Effector memory CD4-positive, alpha-beta T cell (primary cell): ENCODE data around the gene PTPRS.

Experiments
- DNase-seq, 3 donors: peaks; one replicate each; pipeline ENCODE4 v3.0.0-alpha.2; 2020
- H3K27ac ChIP-seq: 2 replicates; pipeline ENCODE4 v1.7.0; 2013; ENCODE audit warnings: mild to moderate bottlenecking, low read length, moderate library complexity; ENCODE audit not compliant: insufficient read depth, poor library complexity, severe bottlenecking
- H3K27me3 ChIP-seq: replicated peaks from 2 replicates; pipeline ENCODE4 v1.7.0; 2013; ENCODE audit warnings: mild to moderate bottlenecking, low read length; ENCODE audit not compliant: insufficient read depth, control insufficient read depth, poor library complexity, severe bottlenecking
- H3K36me3 ChIP-seq: 2 replicates; pipeline ENCODE4 v1.7.0; 2013; ENCODE audit warnings: mild to moderate bottlenecking, low read length, moderate library complexity; ENCODE audit not compliant: control insufficient read depth, insufficient read depth
- H3K4me1 ChIP-seq: 2 replicates; pipeline ENCODE4 v1.7.0; 2013; ENCODE audit warnings: low read length, mild to moderate bottlenecking; ENCODE audit not compliant: control insufficient read depth, insufficient read depth, poor library complexity, severe bottlenecking
- H3K4me3 ChIP-seq: 2 replicates; pipeline ENCODE4 v1.7.0; 2013; ENCODE audit warnings: low read length, low read depth, mild to moderate bottlenecking; ENCODE audit not compliant: insufficient read depth, poor library complexity, severe bottlenecking
- H3K9me3 ChIP-seq: 2 replicates; pipeline ENCODE4 v1.7.0; 2013; ENCODE audit warnings: mild to moderate bottlenecking, low read length, moderate library complexity; ENCODE audit not compliant: control insufficient read depth

Gene PTPRS

DNA sequence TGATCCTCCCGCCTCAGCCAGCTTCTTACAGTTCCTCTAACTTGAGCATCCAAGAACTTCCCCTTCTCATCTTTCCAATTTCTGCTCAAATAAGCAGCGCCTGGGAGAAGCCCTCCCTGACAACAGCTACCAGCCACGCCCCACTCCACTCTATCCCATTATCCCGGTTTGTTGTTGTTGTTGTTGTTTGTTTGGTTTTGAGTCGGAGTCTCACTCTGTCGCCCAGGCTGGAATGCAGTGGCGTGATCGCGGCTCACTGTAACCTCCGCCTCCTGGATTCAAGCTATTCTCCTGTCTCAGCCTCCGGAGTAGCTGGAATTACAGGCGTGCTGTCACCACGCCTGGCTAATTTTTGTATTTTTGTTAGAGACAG is 822 bp upstream of the PTPRS start:
- DNase-seq, result no peak
- H3K4me1 ChIP-seq, result peaks cover 10% of the 10 kb centered on the region
- H3K27me3 ChIP-seq, result peaks cover 32% of the 10 kb centered on the region
- no peak overlapping the region for H3K4me3 ChIP-seq
- H3K27ac ChIP-seq, result no peak overlapping the region
- H3K9me3 ChIP-seq, result no peaks in the 10 kb centered on the region
- H3K36me3 ChIP-seq, result no peaks in the 10 kb centered on the region

DNA sequence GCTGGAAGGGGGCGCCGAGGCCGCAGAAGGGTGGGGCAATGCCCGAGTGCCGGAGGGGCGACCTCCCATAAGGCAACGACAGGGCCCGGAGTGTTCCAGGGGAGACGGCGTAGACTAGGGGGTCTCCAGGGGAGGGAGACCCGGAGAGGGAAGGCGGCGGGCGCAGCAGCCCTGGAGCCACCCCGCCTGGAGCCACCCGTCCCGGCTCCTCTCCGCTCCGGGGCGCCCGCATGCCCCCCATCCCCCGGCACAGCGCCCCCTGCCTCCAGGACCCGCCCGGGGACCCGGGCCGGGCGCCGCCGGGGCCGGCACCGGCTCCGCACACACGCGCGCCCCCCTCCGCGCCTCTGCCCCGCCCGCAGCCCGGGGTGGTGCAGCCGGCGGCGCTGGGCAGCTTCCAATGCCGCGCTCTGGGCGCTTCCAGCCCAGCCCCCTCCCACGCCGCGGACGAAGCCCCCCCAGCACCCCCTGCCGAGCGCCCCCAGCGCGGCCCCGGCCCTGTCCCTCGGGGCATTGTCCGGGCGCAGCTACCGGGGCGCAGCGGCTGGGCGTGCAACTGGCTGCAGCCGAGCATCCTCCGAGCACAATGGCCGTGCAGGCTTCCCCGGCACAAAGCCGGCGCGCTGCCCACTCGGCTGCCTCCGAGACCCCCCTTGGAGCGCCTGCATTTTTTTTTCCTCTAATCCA is 519 bp downstream of the PTPRS start:
- Histone ChIP-seq H3K27ac (no peak overlapping the region), H3K9me3 (no peaks in the 10 kb centered on the region), H3K36me3 (no peaks in the 10 kb centered on the region), H3K4me1 (peaks cover 10% of the 10 kb centered on the region), H3K4me3 (peak overlapping the region; percentile 52), H3K27me3 (peaks cover 35% of the 10 kb centered on the region)
- no peak for DNase-seq

DNA sequence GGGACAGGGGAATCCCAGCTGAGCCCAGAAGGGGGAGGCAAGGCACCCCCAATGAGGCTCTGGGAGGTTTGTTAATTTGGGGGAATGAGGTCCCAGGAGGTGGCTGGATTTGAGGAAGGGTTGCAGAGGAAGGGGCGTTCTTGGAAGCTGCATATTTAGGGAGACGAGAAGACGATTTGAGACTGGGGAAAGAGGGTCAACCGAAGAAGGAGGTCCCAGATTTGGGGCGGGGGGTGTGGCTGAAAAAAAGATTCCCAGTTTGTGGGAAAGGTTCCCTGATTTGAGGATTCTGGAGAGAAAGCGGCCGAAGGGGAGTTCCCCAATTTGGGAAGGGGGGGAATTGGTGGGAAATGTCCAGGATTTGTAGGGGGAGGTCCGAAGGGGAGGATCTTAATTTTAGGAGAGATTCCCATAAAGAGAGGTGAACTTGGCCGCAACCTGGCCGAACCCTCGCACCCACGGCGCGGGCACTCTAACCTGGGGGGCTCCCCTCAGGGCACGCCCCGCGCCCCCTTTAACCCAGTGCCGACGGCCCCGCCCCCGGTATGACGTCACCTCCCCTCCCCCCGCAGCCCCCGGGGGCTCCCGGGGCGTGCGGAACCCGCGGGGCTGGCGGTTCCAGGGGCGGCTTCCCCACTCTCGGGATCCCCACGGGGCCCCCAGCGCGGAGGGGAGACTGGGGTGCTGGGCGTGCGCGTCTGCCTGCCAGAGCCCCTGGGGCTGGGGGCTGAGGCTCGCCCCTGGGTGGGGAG is 1.2 kb downstream of the PTPRS start:
- DNase-seq, result no peak
- H3K27ac ChIP-seq, result no peak overlapping the region
- no peaks in the 10 kb centered on the region for H3K9me3 ChIP-seq
- peaks cover 38% of the 10 kb centered on the region for H3K27me3 ChIP-seq
- no peak overlapping the region for H3K4me3 ChIP-seq
- peaks cover 10% of the 10 kb centered on the region for H3K4me1 ChIP-seq
- H3K36me3 ChIP-seq, result no peaks in the 10 kb centered on the region

DNA sequence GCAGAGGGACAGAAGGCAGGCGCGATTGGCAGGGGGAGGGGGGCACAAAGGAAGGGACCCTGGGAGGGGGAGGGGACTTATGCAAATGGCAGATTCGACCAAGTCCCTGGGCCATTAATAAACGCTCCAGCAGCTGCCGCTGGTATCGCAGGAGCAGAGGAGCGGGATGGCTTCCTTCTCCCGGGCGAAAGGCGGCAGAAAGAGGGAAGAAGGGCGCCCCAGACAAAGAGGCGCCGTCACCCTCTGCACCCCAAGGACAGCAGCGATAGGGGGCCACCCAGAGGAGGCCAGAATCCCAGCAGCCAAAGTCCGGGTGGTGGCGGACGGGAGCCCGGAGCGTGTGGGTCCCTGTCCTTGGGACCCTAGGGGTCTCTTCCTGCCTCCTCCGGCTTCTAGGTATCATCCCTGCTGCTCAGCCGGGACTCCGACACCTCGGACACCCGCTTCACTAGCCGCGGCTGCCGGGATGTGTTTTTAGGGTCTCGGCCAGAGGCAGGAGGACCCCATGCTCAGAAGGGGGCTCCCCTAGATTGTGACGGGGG is 1.9 kb downstream of the PTPRS start:
- Histone ChIP-seq H3K9me3 (no peaks in the 10 kb centered on the region), H3K4me1 (peaks cover 10% of the 10 kb centered on the region), H3K27ac (no peak overlapping the region), H3K36me3 (no peaks in the 10 kb centered on the region), H3K4me3 (no peak overlapping the region), H3K27me3 (peaks cover 40% of the 10 kb centered on the region)
- no peak for DNase-seq

GRCh38 chr19:5337708-5338655 is 2.6 kb downstream of the PTPRS start:
- H3K27me3 ChIP-seq, result peaks cover 40% of the 10 kb centered on the region
- no peak overlapping the region for H3K4me3 ChIP-seq
- H3K27ac ChIP-seq, result no peak overlapping the region
- H3K36me3 ChIP-seq, result no peaks in the 10 kb centered on the region
- H3K4me1 ChIP-seq, result peaks cover 10% of the 10 kb centered on the region
- H3K9me3 ChIP-seq, result no peaks in the 10 kb centered on the region
- no peak for DNase-seq

- no peaks in the 10 kb centered on the region for H3K9me3 ChIP-seq
- peaks cover 10% of the 10 kb centered on the region for H3K4me1 ChIP-seq
- H3K4me3 ChIP-seq, result no peak overlapping the region
- H3K27ac ChIP-seq, result no peak overlapping the region
- no peaks in the 10 kb centered on the region for H3K36me3 ChIP-seq
- H3K27me3 ChIP-seq, result peaks cover 40% of the 10 kb centered on the region
- no peak for DNase-seq
These were observed 3.5 kb downstream of the PTPRS start for GRCh38 chr19:5337126-5337525.

DNA sequence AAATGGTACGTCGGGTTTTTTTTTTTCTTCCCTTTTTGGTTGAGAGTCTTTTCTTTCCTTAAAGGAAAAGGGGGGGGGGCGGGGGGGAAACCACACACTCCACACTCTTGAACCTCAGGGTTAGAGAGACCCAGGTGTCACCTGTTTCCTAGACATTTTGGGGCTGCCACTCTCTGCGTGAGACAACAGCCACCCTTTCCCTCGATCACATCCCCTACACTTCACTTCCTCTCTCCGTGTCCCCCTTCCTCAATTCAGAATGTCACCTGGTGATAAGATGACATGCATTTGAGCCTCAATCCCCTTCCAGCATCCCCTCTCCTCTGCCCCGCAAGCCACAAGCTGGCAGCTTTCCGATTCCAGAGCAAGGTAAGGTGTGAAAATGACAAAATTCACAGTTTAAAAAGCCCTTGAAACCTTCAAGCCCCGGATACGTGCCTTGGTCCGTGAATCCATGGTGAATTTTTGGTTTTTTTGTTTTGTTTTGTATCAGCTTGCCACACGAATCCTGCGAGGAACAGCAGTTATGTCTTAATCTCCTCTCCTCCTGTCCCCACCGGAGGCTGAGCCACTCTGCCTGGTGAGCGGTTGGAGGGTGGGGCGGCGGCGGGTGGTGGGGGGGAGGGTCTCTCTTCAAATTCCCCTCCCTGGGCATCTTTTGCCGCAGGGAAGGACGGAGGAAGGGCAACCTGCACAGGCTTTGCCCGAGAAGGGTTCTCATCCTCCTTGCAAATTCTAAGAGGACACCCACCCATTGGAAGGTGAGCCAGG is 4.2 kb downstream of the PTPRS start:
- DNase-seq, result no peak
- Histone ChIP-seq H3K36me3 (no peaks in the 10 kb centered on the region), H3K9me3 (no peaks in the 10 kb centered on the region), H3K4me1 (peaks cover 10% of the 10 kb centered on the region), H3K27ac (no peak overlapping the region), H3K4me3 (no peak overlapping the region), H3K27me3 (peaks cover 40% of the 10 kb centered on the region)

- DNase-seq, result no peak
- Histone ChIP-seq H3K27ac (no peak overlapping the region), H3K27me3 (peaks cover 40% of the 10 kb centered on the region), H3K4me3 (no peak overlapping the region), H3K9me3 (no peaks in the 10 kb centered on the region), H3K4me1 (peaks cover 10% of the 10 kb centered on the region), H3K36me3 (no peaks in the 10 kb centered on the region)
These were observed 5.0 kb downstream of the PTPRS start for GRCh38 chr19:5335593-5335992.

- Histone ChIP-seq H3K27ac (no peak overlapping the region), H3K9me3 (no peaks in the 10 kb centered on the region), H3K27me3 (peaks cover 40% of the 10 kb centered on the region), H3K4me3 (no peak overlapping the region), H3K4me1 (peaks cover 10% of the 10 kb centered on the region), H3K36me3 (no peaks in the 10 kb centered on the region)
- DNase-seq, result no peak
These were observed 5.7 kb downstream of the PTPRS start for GRCh38 chr19:5334824-5335500.
